GDM1 (cell line): ENCODE data around the gene LTBP1.

ENCODE experiments used
- DNase-seq: peaks from one replicate; lab custom pipeline; 2025; lab: John Stamatoyannopoulos, UW

LTBP1 gene

GRCh38 chr2:33077311-33077710 lies 130.6 kb downstream of the LTBP1 start:
- DNase-seq, result no peak

- peak; percentile 1 for DNase-seq
These were observed 131.1 kb downstream of the LTBP1 start for GRCh38 chr2:33077844-33078243.

GRCh38 chr2:33081691-33082090 lies 134.9 kb downstream of the LTBP1 start:
- DNase-seq, result peak; percentile 1

GRCh38 chr2:33083699-33084387 lies 137.1 kb downstream of the LTBP1 start:
- no peak for DNase-seq

- DNase-seq, result no peak
These were observed 137.7 kb downstream of the LTBP1 start for GRCh38 chr2:33084433-33084832.

- no peak for DNase-seq
These were observed 138.9 kb downstream of the LTBP1 start for GRCh38 chr2:33085646-33086045.

GRCh38 chr2:33086400-33087015 lies 139.8 kb downstream of the LTBP1 start:
- no peak for DNase-seq

- DNase-seq, result no peak
These were observed 143.9 kb downstream of the LTBP1 start for GRCh38 chr2:33090553-33091134.

- DNase-seq, result no peak
These were observed 144.9 kb downstream of the LTBP1 start for GRCh38 chr2:33091541-33092123.

GRCh38 chr2:33093283-33093993 lies 146.7 kb downstream of the LTBP1 start:
- DNase-seq, result no peak

GRCh38 chr2:33094303-33094702 lies 147.6 kb downstream of the LTBP1 start:
- no peak for DNase-seq

- DNase-seq, result no peak
These were observed 153.2 kb downstream of the LTBP1 start for GRCh38 chr2:33099989-33100388.

- DNase-seq, result no peak
These were observed 154.2 kb downstream of the LTBP1 start for GRCh38 chr2:33100921-33101320.

- DNase-seq, result no peak
These were observed 157.4 kb downstream of the LTBP1 start for GRCh38 chr2:33104052-33104623.

GRCh38 chr2:33104726-33105125 lies 158.0 kb downstream of the LTBP1 start:
- no peak for DNase-seq

- no peak for DNase-seq
These were observed 159.4 kb downstream of the LTBP1 start for GRCh38 chr2:33106115-33106514.

- DNase-seq, result no peak
These were observed 161.1 kb downstream of the LTBP1 start for GRCh38 chr2:33107690-33108482.

GRCh38 chr2:33108483-33109443 lies 162.0 kb downstream of the LTBP1 start:
- no peak for DNase-seq

- DNase-seq, result no peak
These were observed 163.7 kb downstream of the LTBP1 start for GRCh38 chr2:33110461-33110860.

GRCh38 chr2:33111002-33111446 lies 164.3 kb downstream of the LTBP1 start:
- no peak for DNase-seq
